NCI-H2029 treated with DMSO at 0.1 percent for 48 hours (cell line): Measurements from ENCODE around the gene FGF14.
"Not testable (repeated sequence)": the region's sequence is repeated elsewhere in the genome, so short reads cannot be mapped to it uniquely, and the experiment has no call there.

Source experiments
- DNase-seq: peaks from one replicate; lab custom pipeline; 2025; lab: John Stamatoyannopoulos, UW

FGF14 gene

GRCh38 chr13:102195566-102196462 is 206.0 kb downstream of the FGF14 start:
- DNase-seq: no peak

DNA sequence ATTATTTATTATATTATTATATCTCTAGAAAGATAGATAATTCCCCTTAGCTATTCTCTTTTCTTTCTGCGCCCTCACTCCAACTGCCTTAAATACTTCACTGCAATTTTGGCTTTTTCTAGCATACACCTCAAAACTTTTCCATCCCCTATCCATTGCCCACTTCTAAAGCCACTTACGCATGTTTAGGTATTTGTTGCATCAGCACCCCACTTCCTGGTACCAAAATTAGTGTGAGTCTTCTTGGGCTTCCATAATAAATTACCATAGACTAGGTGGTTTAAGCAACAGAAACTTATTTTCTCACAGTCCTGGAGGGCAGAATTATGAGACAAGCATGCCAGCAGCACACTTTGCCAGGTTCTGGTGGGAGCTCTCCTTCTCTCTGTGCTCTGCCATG is 209.0 kb downstream of the FGF14 start:
- DNase-seq: no peak

DNA sequence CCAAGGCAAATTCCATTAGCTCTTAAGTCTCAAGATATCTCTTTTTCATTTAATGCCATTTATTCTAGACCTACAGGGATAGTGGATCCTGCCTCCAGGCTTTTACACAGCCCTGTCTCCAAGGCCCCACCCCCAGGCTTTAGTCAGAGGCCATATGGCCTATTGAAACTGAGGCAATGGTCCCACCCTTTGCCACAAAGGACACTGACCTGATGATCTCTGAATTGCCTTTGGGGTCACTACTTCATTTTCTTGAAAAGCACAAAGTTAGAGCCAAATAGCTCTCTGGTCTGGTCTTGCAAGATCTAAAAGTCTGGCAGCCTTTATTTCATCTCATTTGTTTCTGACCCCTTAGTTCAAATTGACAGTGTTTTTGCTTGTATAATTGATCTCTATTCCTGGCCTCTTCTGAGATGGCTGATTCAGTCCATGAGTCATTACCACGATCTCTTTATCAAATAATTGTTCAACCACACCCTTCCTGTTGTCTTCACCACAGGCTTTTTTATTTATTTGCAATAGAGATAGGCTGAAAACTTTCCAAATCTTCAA is 209.8 kb downstream of the FGF14 start:
- DNase-seq: no peak

GRCh38 chr13:102190930-102191329 is 210.9 kb downstream of the FGF14 start:
- no peak for DNase-seq

GRCh38 chr13:102187313-102187712 is 214.5 kb downstream of the FGF14 start:
- no peak for DNase-seq

DNA sequence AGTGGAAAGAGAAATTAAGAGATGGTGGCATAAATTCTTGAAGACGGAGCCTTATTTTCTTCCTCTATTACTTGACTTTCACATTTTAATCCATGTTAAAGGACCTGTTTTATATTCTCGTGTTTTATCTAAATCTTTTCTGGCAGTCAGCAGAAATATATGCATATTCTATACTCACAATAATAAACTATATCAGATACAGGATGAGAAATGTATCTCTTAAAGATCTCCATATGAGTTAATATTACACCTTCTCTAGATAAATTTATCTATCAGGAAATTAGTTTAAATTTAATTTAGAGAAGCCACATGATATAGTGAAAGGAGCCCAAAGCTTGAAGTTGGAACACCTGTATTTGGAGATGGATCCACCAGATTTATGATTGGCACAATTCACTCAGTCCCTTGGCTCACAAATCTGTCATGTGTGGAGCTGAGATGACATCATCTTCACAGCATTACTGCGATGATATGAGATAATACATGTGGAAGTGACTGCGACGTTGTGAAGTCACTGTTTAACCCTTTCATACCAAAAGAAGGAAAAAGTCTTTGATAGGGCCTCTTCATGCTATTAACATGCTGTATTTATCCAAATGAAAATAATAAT is 216.4 kb downstream of the FGF14 start:
- no peak for DNase-seq

DNA sequence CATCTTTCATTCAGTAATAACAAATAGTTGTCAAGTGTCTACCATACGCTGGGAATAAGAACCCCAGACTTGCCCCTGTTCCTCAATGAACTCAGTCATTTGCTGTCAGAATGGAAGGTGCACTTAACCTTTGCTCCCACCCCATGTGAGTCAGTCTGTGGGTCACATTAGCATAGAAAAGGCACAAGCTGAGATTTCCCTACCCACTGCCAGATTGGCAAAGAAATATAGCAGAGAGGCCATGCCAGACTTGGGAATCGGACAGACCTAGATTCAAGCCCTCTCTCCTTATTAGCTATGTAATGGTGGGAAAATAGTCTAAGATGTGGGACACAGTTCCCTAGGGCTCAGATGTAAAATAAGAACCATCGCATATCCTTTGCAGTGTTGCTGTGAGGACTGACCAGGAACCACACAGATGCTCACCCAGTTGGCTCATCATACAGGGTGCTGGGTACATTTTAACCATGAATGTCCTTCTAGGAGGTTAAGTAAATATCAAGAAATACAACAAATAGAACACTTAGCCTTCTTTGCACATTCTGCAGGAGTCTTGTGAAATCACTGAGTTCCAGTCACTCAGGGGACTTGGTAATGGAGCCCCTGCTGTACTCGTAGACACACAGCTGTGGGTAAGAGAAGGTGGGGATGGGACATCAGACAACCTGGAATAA is 218.2 kb downstream of the FGF14 start:
- no peak for DNase-seq

DNA sequence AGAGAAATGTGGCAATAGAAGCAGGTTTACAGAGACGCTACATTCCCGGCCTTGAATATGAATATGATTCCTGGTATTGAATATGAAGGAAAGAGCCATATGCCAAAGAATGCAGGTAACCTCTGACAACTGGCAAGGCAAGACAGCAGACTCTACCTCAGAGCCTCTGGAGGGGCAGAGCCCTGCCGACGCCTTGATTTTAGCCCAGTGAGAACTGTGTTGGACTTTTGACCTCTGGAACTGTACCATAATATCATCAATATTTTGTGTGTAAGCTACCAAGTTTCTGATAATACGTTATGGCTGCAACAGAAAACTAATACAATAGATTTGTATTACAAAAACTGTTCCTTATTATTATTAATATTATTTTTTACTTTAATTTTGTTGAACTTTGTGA is 219.7 kb downstream of the FGF14 start:
- DNase-seq: no peak

- DNase-seq: no peak
Observed at GRCh38 chr13:102177431-102177830, 224.4 kb downstream of the FGF14 start.

GRCh38 chr13:102176846-102177245 is 225.0 kb downstream of the FGF14 start:
- DNase-seq: no peak

DNA sequence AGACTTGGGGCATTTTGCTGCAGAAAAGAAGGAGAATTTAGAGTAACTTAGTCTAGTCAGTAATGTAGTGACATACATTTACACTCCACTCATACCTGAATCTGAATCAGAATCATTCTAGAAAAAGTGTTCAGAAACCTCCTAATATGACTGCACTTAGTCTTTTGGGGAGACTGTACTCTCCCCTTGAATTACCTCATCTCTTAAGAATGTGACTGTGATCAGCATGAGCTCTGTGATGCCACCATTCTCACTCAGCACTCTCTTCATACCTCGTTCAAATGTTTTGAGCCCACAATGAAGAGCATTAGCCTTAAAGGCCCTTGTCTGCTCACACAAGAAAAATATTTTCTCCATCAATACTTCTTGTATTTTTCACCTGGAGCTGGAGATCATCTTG is 229.4 kb downstream of the FGF14 start:
- DNase-seq: no peak

- no peak for DNase-seq
Observed at GRCh38 chr13:102170305-102170704, 231.5 kb downstream of the FGF14 start.

- DNase-seq: no peak
Observed at GRCh38 chr13:102169471-102170015, 232.3 kb downstream of the FGF14 start.

GRCh38 chr13:102152790-102153189 is 249.1 kb downstream of the FGF14 start:
- DNase-seq: no peak

GRCh38 chr13:102147353-102147752 is 254.5 kb downstream of the FGF14 start:
- no peak for DNase-seq

DNA sequence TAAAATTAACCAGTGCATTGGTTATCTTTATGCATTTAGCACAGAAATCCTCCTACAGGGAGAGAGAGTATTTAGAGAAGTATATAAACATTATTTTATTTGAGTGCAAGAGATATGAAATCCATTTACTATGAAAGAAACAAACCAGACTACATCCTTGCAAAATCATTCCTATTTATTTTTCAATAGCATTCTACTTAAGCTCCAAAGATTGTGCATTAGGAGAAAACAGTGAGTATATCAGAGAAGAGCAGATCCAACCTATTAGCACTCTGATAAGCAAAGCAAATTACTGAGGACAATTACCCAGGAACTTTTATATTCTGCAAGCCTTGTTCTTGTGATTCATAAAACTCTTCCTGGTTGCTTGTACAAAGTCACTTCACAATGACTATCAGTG is 256.1 kb downstream of the FGF14 start:
- DNase-seq: no peak

GRCh38 chr13:102142473-102142826 is 259.4 kb downstream of the FGF14 start:
- DNase-seq: no peak

- DNase-seq: no peak
Observed at GRCh38 chr13:102141625-102142472, 260.0 kb downstream of the FGF14 start.

- DNase-seq: no peak
Observed at GRCh38 chr13:102139626-102140025, 262.2 kb downstream of the FGF14 start.

- DNase-seq: no peak
Observed at GRCh38 chr13:102138635-102139190, 263.1 kb downstream of the FGF14 start.

GRCh38 chr13:102137904-102138303 is 263.9 kb downstream of the FGF14 start:
- DNase-seq: not testable (repeated sequence)
